ENCODE measurements around the gene TTC23. TPM values are rescaled to one million over a fixed set of nuclear protein-coding genes. Genes with fewer than 3 reads are reported as not detected.

The TTC23 gene
- total RNA-seq, 1 experiment from 2014 or later: 18.1 TPM

GRCh38 chr15:99149366-99149765 is 100.0 kb downstream of the TTC23 start:
- no peak for DNase-seq (ENCODE audit: low read depth)
- in situ Hi-C loops (cut with HindIII; ENCODE audit: low pct_unique_long_range_greater_than_20kb, low sequenced_read_pairs): no loop called here

GRCh38 chr15:99148851-99149276 is 100.5 kb downstream of the TTC23 start:
- no peak for DNase-seq (ENCODE audit: low read depth)
- in situ Hi-C loops (cut with HindIII; ENCODE audit: low pct_unique_long_range_greater_than_20kb, low sequenced_read_pairs): no loop called here

- no peak for DNase-seq (ENCODE audit: low read depth)
- in situ Hi-C loops (cut with HindIII; ENCODE audit: low pct_unique_long_range_greater_than_20kb, low sequenced_read_pairs): no loop called here
Observed at GRCh38 chr15:99146661-99147060, 102.7 kb downstream of the TTC23 start.

- DNase-seq (ENCODE audit: low read depth): no peak
- in situ Hi-C loops (cut with HindIII; ENCODE audit: low pct_unique_long_range_greater_than_20kb, low sequenced_read_pairs): no loop called here
Observed at GRCh38 chr15:99145778-99146177, 103.6 kb downstream of the TTC23 start.

- in situ Hi-C loops (cut with HindIII; ENCODE audit: low pct_unique_long_range_greater_than_20kb, low sequenced_read_pairs): no loop called here
Observed at GRCh38 chr15:99145005-99145404, 104.4 kb downstream of the TTC23 start.

GRCh38 chr15:99143655-99144610 is 105.4 kb downstream of the TTC23 start:
- in situ Hi-C loops (cut with HindIII; ENCODE audit: low pct_unique_long_range_greater_than_20kb, low sequenced_read_pairs): no loop called here
- no peak for DNase-seq (ENCODE audit: low read depth)

More at GRCh38 chr15:99145005-99145404, 104.4 kb downstream of the TTC23 start:
- no peak for DNase-seq (ENCODE audit: low read depth)

GRCh38 chr15:99143242-99143641 is 106.1 kb downstream of the TTC23 start:
- DNase-seq (ENCODE audit: low read depth): no peak
- in situ Hi-C loops (cut with HindIII; ENCODE audit: low pct_unique_long_range_greater_than_20kb, low sequenced_read_pairs): no loop called here

- in situ Hi-C loops (cut with HindIII; ENCODE audit: low pct_unique_long_range_greater_than_20kb, low sequenced_read_pairs): no loop called here
- DNase-seq (ENCODE audit: low read depth): no peak
Observed at GRCh38 chr15:99142562-99142961, 106.8 kb downstream of the TTC23 start.

GRCh38 chr15:99141943-99142342 is 107.4 kb downstream of the TTC23 start:
- in situ Hi-C loops (cut with HindIII; ENCODE audit: low pct_unique_long_range_greater_than_20kb, low sequenced_read_pairs): no loop called here
- no peak for DNase-seq (ENCODE audit: low read depth)

GRCh38 chr15:99140590-99140989 is 108.8 kb downstream of the TTC23 start:
- no peak for DNase-seq (ENCODE audit: low read depth)
- in situ Hi-C loops (cut with HindIII; ENCODE audit: low pct_unique_long_range_greater_than_20kb, low sequenced_read_pairs): no loop called here

- in situ Hi-C loops (cut with HindIII; ENCODE audit: low pct_unique_long_range_greater_than_20kb, low sequenced_read_pairs): no loop called here
Observed at GRCh38 chr15:99139276-99139675, 110.1 kb downstream of the TTC23 start.

GRCh38 chr15:99138491-99138982 is 110.8 kb downstream of the TTC23 start:
- no peak for DNase-seq (ENCODE audit: low read depth)
- in situ Hi-C loops (cut with HindIII; ENCODE audit: low pct_unique_long_range_greater_than_20kb, low sequenced_read_pairs): no loop called here

More at GRCh38 chr15:99139276-99139675, 110.1 kb downstream of the TTC23 start:
- no peak for DNase-seq (ENCODE audit: low read depth)

GRCh38 chr15:99137877-99138276 is 111.5 kb downstream of the TTC23 start:
- no peak for DNase-seq (ENCODE audit: low read depth)
- in situ Hi-C loops (cut with HindIII; ENCODE audit: low pct_unique_long_range_greater_than_20kb, low sequenced_read_pairs): no loop called here

- DNase-seq (ENCODE audit: low read depth): no peak
- in situ Hi-C loops (cut with HindIII; ENCODE audit: low pct_unique_long_range_greater_than_20kb, low sequenced_read_pairs): no loop called here
Observed at GRCh38 chr15:99137111-99137546, 112.3 kb downstream of the TTC23 start.

GRCh38 chr15:99135194-99135593 is 114.2 kb downstream of the TTC23 start:
- in situ Hi-C loops (cut with HindIII; ENCODE audit: low pct_unique_long_range_greater_than_20kb, low sequenced_read_pairs): no loop called here
- no peak for DNase-seq (ENCODE audit: low read depth)

- in situ Hi-C loops (cut with HindIII; ENCODE audit: low pct_unique_long_range_greater_than_20kb, low sequenced_read_pairs): no loop called here
- DNase-seq (ENCODE audit: low read depth): no peak
Observed at GRCh38 chr15:99134317-99134821, 115.0 kb downstream of the TTC23 start.

GRCh38 chr15:99132634-99133287 is 116.6 kb downstream of the TTC23 start:
- in situ Hi-C loops (cut with HindIII; ENCODE audit: low pct_unique_long_range_greater_than_20kb, low sequenced_read_pairs): no loop called here

GRCh38 chr15:99132122-99132521 is 117.3 kb downstream of the TTC23 start:
- DNase-seq (ENCODE audit: low read depth): no peak
- in situ Hi-C loops (cut with HindIII; ENCODE audit: low pct_unique_long_range_greater_than_20kb, low sequenced_read_pairs): no loop called here

More at GRCh38 chr15:99132634-99133287, 116.6 kb downstream of the TTC23 start:
- DNase-seq (ENCODE audit: low read depth): no peak

All from Caki2 (cell line).